GM21786 (cell line): ENCODE data around the gene KDM5B.
"Not testable (repeated sequence)": the region's sequence is repeated elsewhere in the genome, so short reads cannot be mapped to it uniquely, and the experiment has no call there.

Experiments used
- ATAC-seq: cut with Tn5 transposase; IDR thresholded peaks from one replicate; pipeline ENCODE4 v1.9.1; 2021; ENCODE audit not compliant: unreplicated experiment

Gene KDM5B

GRCh38 chr1:202812176-202813026 is 4.2 kb upstream of the KDM5B start:
- no peak for ATAC-seq

GRCh38 chr1:202811296-202812175 is 3.3 kb upstream of the KDM5B start:
- peak; percentile 3 for ATAC-seq

- peak; percentile 67 for ATAC-seq
Observed at GRCh38 chr1:202810615-202811295, 2.5 kb upstream of the KDM5B start, which contains the start of gene PCAT6. Gene PCAT6 (plus strand): TSS chr1:202810954.

DNA sequence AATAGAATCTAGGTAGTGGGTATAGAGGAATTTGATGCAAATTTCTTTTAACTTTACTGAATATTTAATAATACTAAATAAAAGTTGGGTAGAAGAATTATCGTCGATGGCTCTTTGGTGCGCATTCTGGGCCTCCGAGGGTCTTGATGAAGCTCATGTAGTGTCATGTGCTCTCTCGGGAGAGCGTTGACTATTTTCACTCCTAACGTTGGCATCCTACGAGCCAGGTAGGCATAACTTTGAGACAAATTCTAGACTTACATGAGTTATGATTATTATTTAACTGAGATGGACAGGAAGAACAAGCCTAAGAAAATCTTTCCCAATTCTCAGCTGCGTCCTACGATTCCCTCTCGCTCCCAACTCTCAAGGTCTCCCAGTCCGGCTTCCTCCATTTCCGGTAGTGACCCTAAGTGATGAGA is 2.0 kb upstream of the KDM5B start:
- ATAC-seq = no peak

DNA sequence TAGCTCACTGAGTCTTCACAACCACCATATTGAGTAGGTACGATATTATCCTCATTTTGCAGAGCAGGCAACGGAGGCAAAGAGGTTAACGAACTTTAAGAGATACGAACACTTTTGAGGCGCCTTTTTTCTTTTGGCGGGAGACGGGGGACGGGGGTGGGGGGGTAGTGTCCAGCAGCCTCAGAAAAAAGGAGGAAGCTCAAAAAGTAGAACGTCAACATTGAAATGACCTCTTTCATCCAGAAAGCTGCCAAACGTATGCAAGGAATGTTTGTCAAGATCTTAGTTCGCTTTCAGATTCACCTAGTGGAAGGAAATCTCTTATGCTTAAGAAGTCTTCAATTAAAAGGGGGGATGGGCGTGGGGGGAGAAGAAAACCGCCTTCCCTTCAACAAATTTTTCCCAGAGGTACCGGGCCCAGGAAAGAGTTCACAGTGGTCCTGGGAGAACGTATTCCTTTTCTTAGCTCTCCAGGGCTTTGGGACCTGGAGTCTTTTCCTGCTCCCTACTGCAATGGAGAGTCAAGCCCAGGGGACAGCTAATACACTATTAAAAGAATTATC is 1.5 kb upstream of the KDM5B start:
- ATAC-seq = no peak

DNA sequence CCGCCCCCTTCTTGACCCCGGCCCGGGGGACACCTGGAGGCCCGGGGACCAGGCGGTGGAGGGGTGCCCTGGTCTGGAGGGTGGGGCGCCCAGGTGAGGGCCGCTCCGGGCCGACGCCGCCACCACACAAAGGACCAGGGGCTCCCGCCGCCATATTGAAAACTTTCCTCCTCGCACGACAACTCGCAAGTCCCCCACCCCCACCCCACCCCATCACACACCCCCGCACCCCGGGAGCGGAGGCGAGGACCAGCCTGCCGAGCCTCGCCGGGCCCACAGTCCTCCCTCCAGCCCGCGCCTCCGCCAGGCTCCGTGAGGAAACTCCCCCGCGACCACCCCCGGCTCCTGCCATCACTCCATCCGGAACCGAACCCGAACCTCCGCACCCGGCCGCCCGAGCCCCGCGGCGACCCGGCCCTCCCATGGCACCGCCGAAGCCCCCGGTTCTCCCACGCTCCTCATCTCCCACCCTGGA is 733 bp downstream of the KDM5B start:
- no peak for ATAC-seq

DNA sequence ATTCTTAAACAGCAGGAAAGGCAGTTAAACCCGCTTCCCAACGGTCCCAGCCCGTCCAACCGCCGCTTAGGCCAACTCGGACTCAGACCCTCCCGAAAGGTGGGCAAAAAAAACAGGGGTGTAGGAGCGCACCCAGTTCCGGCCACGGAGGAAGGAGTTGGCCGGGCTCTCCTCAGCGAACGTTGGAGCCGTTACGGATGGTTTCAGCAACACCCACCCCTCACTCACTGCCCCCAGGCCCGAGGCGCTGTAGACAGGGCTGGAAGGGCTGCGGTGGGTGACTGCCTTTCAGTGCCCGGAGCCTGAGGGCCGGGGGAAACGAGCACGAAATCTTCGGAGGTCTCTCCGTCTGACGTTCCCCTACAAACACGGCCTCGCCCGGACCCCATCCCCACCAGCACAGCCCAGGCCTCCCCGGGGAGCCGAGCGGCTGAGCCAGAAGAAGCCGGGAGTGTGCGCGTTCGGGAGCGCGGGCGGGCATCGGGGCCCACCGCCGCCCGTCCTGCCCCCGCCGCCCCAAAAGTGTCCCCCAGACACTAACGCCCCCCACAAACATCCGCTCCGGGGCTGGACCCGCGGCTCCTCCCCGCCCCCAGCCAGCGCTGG is 1.3 kb downstream of the KDM5B start:
- ATAC-seq = no peak

DNA sequence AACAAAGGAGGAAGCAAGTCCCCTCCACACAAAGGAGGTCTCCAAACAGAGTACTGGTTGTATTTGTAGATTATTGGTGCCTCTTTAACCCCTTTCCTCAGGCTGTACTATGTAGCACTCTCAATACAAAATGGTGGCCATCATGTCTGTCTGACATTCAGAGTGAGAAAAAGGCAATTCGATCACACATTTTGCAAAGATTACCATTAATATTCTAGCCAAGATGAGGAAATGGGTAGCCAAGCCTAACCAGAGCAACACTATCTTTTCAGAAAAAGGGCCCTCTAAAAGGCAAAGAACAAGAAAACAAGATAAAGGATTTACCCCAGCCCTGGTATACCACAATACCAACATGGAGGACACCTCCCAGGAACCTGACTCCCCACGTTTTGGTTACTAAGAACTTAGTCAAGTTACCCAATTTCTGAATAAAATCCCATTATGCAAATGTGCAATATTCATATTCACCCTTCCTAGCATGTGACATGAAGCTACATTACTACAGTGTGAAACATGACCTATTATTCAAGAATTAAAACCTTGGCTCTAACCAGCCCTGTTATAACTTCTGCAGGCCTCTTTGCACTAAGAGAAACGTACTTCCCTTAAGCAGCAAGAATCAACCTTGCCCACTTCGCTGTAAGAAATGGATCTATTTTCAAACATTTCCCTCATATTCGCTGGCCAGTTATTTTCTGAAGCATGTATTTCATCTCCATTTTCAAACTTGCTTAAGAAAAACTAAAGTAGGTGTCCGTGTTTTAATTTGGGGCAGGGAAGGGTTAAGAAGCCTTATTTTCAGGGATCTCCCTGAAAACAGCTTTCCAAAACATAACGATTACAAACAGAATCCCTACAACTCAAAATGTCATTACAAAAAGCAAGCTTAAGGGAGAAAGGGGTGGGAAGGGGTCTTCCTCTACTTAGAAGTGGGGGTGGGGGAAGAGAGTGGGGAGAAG is 2.1 kb downstream of the KDM5B start:
- ATAC-seq = no peak

- ATAC-seq = no peak
Observed at GRCh38 chr1:202804126-202804525, 4.1 kb downstream of the KDM5B start.

DNA sequence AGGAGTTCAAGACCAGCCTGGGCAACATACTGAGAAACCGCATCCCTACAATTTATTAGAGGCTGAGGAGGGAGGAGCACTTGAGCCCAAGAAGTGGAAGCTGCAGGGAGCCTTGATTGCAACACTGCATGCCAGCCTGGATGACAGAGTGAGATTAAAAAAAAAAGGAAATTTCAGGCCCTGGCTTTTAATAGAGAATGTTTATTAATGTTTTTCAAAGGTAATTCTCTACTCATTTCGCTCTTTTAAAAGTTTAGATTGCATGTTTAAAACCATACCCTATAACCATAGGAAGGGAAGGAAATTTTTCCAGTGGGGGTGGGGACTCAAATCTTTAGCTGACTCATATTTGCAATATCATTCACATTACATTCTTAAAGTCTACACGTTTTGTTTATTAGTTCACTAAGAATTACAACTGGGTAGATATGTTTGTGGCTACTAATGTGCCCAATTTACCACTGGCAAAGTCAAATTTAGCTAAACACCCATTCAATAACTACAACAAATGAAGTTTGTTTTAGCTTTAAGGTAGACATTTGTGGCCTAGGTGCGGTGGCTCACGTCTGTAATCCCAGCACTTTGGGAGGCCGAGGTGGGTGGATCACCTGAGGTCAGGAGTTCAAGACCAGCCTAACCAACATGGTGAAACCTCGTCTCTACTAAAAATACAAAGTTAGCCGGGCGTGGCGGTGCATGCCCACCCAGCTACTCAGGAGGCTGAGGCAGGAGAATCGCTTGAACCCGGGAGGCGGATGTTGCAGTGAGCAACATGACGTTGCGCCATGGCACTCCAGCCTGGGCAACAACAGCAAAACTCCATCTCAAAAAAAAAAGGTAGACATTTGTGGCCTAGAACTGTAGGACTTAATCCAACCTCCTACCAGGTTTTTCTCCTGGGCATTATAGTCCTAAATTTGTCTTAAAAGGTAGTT is 5.0 kb downstream of the KDM5B start:
- ATAC-seq = no peak

GRCh38 chr1:202802034-202802433 is 6.2 kb downstream of the KDM5B start:
- ATAC-seq = no peak

GRCh38 chr1:202801175-202801574 is 7.0 kb downstream of the KDM5B start:
- ATAC-seq = no peak

DNA sequence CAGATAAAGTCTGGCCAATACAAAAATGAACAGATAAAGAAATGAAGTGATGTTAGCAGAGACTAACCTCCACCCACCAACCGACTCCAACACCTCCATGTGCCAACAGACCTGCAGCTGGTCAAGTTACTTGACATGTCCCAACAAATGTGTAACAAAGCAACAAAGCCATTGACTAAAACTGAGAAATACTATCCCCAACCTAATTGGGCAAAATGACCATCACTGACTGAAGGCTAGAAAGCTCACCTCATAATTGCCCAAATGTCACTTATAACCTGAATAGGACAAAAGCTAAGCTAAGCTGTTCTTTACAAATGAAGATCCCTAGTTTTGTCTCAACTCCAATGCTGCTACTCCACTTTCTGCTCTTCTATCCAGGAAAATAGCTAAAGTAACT is 7.5 kb downstream of the KDM5B start:
- no peak for ATAC-seq

DNA sequence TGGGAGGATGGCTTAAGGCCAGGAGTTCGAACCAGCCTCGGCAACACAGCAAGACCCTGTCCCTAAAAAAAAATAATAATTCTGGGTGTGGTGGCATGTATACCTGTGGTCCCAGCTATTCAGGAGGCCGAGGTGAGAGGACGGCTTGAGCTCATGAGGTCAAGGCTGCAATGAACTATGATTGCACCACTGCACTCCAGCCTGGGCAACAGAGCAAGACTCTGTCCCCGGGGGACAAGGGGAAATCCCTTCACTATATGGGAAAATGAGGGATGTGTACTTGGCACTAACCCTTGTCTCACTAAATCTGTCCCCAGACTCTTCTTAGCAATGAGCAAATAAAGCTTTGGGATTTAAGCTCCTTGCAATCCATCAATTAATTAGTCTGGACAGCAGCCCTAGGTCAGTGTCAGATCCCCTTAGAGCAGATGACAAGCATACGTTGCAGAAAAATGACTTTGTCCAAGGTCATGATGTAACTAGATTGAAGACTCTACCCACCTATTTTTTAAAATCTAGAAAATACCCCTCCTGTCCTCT is 9.4 kb downstream of the KDM5B start:
- no peak for ATAC-seq

DNA sequence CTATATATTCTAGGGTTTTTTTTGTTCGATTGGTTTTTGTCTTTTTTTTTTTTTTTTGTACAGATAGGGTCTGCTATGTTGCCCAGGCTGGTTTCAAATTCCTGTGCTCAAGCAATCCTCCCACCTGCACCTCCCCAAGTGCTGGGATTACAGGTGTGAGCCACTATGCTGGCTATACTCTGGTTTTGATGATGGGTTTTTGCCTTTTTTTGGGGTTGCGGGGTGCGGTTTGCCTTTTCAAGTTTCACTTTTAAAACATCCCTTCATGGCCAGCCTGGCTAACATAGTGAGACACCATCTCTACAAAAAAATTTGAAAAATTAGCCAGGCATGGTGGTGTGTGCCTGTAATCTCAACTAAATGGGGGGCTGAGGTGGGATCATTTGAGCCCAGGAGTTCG is 10.0 kb downstream of the KDM5B start:
- ATAC-seq = no peak

- ATAC-seq = no peak
Observed at GRCh38 chr1:202796670-202797069, 11.6 kb downstream of the KDM5B start.

DNA sequence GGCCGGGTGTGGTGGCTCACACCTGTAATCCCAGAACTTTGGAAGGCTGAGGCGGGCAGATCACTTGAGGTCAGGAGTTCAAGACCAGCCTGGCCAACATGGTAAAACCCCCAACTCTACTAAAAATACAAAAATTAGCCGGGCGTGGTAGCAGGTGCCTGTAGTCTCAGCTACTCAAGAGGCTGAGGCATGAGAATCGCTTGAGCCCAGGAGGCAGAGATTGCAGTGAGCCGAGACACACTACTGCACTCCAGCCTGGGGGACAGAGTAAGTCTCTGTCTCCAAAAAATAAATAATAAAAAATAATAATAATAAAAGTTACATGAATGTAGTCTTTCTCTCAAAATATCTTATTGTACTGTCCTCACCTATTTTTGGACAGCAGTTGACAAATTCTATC is 13.3 kb downstream of the KDM5B start:
- ATAC-seq = not testable (repeated sequence)
